Diencephalon (tissue), 1 donor: ENCODE data around the gene ZNF416. TPM values are rescaled to one million over a fixed set of nuclear protein-coding genes. Genes with fewer than 3 reads are reported as not detected.

Experiments used
- total RNA-seq: library from RNA; depleted of rRNA; stranded (reverse); fragments of >200 nt; gene quantifications from one replicate; pipeline ENCODE4 v1.2.3, GENCODE V29; 2014

Gene ZNF416
- total RNA-seq = 14.1 TPM

DNA sequence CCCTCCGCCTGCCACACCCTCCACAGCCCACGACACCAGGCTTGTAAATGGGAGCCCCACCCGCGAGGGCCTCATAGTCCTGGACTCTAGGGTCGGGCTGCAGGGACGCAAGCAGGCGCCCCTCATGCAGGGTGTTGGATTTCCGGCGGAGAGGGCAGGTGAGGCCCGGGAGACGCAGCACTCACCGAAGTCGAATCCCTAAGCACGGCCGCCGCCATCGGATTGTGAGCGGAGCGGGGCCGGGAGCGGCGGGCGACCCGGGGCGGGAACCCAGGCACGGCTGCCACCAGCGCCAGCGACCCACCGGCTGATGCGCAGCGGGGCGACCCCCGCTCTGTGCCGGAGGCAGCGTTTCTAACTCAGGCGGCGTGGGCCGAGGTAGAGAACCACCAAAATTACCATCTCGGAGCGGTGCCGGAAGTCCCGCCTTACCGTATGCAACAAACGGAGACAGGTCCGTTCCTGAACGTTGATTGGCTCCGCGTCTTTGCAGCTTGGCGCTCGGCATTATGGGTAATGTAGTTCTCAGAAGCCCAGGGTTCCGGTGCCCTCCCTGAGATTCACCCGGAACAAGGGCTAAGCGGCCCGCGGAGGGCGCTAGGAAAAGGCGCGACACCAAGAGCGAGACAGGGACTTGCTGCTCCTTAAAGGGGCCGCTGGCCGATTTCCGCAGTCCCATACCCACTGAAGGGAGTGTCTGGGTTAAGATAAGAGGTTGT is at the start of gene ZNF416:
Gene ZNF416 (minus strand): TSS at position 425 of the 719 bp plus-strand sequence. CDS start 207 bp downstream, at position 218.

DNA sequence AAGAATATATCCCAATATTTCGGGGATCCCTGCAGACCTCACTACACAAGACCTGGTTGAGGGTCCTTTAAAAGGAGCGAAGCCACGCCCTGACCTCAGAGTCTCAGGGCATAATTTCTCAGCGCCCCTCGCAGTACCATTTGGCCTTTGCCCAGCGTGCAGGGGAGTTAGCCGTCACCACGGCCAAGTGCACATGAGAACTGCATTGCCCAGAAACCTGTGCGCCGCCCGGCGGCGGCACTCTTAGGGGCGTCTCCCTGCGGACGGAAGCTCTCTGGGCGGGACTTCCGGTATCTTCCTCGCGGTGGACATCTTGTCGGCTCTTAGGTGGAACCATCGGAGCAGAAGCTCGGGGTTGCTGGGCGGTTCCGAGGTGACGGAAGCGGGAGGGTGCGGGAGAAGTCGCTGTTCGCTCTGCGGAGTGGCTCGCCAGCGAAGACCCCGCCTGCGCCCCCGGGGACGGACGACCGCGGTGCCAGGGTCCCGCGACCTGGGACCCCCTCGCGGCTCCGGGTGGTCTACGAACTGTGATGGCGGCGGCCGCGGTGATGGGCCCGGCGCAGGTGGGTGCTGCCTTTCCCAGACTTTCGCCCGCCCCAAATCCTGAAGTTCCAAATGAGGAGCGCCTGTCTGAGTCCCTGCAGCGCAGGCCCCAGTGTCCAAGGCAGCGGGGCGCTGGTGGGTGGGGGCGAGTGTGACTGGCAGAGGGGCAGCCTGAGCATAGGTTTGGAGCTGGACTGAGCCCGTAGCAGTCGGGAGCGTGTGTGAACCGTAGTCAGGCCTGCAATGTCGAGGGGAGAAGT is 35.4 kb upstream of the ZNF416 start, which contains the start of gene ZNF134:
Gene ZNF134 (plus strand): TSS at position 302 of the 803 bp plus-strand sequence. CDS start 5,227 bp downstream, outside the sequence.

DNA sequence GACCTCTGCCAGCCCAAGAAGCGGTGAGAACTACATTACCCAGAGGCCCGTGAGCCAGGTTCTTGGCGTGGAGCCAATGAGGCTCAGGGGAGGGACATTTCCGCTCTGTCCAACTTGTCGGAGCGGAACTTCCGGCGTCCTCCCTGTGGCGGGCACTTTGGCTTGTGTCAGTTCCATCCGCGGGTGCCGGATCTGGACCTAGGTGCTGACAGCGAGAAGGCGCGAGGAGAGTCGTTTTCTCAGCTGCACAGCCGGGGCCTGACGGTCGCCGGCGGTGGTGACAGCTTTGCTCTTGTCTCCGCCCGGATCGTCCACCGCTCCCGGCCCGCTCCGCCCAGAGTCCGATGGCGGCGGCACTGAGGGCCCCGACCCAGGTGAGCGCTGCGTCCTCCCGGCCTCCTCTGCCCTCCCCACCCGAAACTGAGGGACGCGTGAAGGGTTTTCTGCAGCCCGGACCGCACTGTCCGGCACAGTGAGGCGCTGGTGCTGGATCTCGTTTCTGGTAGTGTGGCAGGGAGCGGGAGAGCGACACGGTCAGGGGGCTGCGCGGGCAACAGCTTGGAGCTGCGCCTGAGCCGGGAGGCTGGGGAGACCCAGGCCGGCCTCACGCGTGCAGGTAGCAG is 21.2 kb upstream of the ZNF416 start, which contains the start of gene ZNF530:
Gene ZNF530 (plus strand): TSS at position 125 of the 623 bp plus-strand sequence. CDS start 4,461 bp downstream, outside the sequence.

DNA sequence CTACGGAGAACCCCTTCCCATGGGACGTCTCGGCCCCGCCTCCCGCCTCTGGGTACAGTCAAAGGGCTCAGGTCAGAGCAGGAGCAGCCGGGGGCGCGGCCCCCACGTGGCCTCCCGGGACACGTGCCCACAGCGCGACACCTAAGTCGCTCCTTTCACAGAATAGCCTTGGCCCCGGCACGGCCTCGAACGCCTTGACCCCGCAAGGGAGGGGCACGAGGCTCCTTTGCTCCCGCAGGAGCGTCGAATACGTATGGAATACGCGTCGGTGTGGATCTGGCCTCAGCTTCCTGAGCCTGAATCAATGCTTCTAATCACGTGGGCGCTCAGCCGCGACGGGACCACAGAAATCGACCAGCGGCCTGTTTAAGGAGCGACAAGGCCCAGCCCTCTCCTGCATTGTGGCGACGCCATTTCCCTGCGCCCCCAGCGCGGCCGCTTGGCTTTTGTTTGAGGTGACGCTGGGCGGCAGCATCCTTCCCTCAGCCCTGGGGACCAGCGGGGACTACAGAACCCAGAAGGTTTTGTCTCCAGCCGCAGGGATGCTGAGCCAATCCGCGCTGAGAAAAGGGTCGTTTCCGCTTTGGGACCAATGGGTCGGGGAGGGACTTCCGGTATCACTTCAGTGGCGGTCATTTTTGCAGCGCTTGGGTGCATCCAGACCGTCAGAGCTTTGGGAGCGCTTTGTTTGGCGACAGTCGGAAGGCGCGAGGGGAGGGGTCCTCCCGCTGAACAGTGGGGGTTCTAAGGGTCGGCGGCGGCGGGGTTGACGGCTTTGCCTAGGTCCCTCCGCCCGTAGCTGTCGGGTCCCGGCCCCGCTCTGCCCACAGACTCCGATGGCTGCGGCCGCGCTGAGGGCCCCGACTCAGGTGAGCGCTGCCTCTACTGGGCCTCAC is 5.1 kb upstream of the ZNF416 start, which contains the start of gene ZIK1:
Gene ZIK1 (plus strand): TSS at position 625 of the 896 bp plus-strand sequence. CDS start 212 bp downstream, at position 837.

DNA sequence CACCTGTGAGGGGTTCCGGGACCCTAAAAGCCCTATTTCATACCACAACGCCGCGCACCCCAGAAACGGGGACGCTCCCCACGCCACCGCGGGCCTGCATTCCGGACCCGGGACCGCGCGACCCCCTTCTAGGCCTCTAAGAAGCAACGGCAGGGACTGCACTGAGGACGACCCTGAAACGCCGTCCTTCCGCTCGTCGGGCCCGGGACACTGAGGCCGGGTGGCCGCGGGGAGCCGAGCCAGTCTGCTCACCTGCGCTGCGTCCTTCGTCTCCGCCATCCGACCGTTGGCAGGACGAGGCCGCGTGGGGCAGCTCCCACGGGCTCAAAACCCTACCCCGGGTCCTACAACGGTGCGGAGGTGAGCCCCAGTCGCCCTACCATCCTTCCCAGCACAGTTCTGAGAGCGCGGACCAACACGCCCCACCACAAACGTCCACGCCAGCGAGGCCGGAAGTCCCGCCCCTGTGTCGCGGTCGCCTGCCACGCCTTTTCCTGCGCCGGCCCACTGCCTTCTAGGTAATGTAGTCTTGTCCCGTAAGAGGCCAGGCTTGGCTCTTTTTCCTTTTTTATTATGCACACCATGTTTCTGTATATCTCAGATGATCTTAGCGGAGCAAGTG is 19.2 kb downstream of the ZNF416 start, which contains the start of gene ZNF550:
Gene ZNF550 (minus strand): TSS at position 460 of the 622 bp plus-strand sequence. CDS start 181 bp downstream, at position 279.

DNA sequence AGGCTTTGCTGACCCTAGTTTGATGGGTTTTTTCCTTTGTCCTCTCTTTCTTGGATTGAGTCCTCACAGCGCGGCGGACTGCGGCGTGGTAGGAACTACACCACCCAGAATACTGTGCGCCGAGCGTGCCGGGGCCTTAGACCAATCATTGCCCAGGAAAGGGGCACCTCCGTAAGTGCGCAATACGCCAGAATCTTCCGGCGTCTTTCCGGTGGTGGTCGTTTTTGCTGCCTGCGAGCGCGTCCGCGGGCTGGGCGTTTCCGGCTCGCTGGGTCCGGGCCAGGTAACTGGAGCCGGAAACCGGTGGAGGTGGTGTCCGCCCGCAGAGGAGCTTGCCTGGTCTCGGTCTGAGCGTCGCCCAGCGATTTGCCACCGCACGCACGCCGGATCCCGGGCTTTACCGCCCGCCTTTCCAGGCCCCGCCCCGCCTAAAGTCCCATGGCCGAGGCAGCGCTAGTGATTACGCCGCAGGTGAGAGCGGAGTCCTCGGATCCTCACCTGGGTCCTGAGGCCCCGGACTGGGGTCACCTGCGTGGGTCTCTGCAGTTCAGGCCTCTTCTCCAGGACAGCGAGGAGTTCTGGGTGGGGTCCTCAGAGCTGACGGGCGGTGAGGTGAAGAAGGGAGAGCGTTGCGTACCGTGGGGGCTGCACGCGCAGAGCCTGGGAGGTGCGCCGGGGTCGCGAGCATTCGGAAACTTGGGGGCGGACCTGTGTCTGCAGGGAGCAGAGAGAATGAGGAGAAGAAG is 51.4 kb downstream of the ZNF416 start, which contains the start of gene ZNF549:
Gene ZNF549 (plus strand): TSS at position 221 of the 746 bp plus-strand sequence. CDS start 218 bp downstream, at position 439.

Other genes starting within 250 kb of the ZNF416 start
- gene ZNF304, start 227.6 kb downstream of the ZNF416 start, total RNA-seq = 19.8 TPM
- gene TRAPPC2B, start 215.4 kb downstream of the ZNF416 start, total RNA-seq = 20.5 TPM
- gene ZNF547, start 215.4 kb downstream of the ZNF416 start, total RNA-seq = 7.8 TPM
- gene ZNF548, start 189.1 kb downstream of the ZNF416 start, total RNA-seq = 35.1 TPM
- gene ZNF17, start 167.8 kb downstream of the ZNF416 start, total RNA-seq = 30.7 TPM
- gene ZNF749, start 143.6 kb downstream of the ZNF416 start, total RNA-seq = 33.9 TPM
- gene VN1R1, start 121.8 kb downstream of the ZNF416 start, total RNA-seq = 5.5 TPM
- gene ZNF772, start 101.3 kb downstream of the ZNF416 start, total RNA-seq = 66.7 TPM
- gene ZNF419, start 91.2 kb downstream of the ZNF416 start, total RNA-seq = 21.7 TPM
- gene ZNF773, start 79.0 kb downstream of the ZNF416 start, total RNA-seq = 18.7 TPM
- 19.6 TPM for gene ZNF549, start 51.6 kb downstream of the ZNF416 start, total RNA-seq
- 13.4 TPM for gene ZNF550, start 19.0 kb downstream of the ZNF416 start, total RNA-seq
- gene ZIK1, start 5.2 kb upstream of the ZNF416 start, total RNA-seq = 24.2 TPM
- gene ZNF530, start 21.0 kb upstream of the ZNF416 start, total RNA-seq = 5.3 TPM
- 39.7 TPM for gene ZNF134, start 35.3 kb upstream of the ZNF416 start, total RNA-seq
- 30.7 TPM for gene ZNF211, start 54.3 kb upstream of the ZNF416 start, total RNA-seq
- gene ZSCAN4, start 90.0 kb upstream of the ZNF416 start, total RNA-seq = not detected
- gene ZNF551, start 103.1 kb upstream of the ZNF416 start, total RNA-seq = 16.1 TPM
- 31.4 TPM for gene ZNF154, start 130.3 kb upstream of the ZNF416 start, total RNA-seq
- gene ZNF671, start 148.7 kb upstream of the ZNF416 start, total RNA-seq = 27.0 TPM
- 43.6 TPM for gene ZNF776, start 167.9 kb upstream of the ZNF416 start, total RNA-seq
- gene ZNF586, start 190.8 kb upstream of the ZNF416 start, total RNA-seq = 42.2 TPM
- gene ZNF552, start 236.0 kb upstream of the ZNF416 start, total RNA-seq = 12.0 TPM